T-helper 1 cell treated with Interleukin-12 subunit alpha and Interleukin-12 subunit beta and Interleukin-4 antibody, amounts not matched to agents 30 μg/mL and 1 μg/mL, for 36 hours (primary cell): ENCODE results near the gene ACSM6.
A peak's percentile ranks its signal among the peaks of the same experiment; 100 is the strongest.

ENCODE experiments used
- H3K27ac Mint-ChIP-seq: one replicate; pipeline ENCODE4 v1.8.0; 2021; ENCODE audit warnings: mild to moderate bottlenecking, mixed read lengths
- H3K27me3 Mint-ChIP-seq: one replicate; pipeline ENCODE4 v1.8.0; 2021; ENCODE audit warnings: low read depth, mixed read lengths
- H3K36me3 Mint-ChIP-seq: one replicate; pipeline ENCODE4 v1.8.0; 2021; ENCODE audit warnings: low read depth, mixed read lengths
- H3K4me1 Mint-ChIP-seq: one replicate; pipeline ENCODE4 v1.8.0; 2021; ENCODE audit warnings: low read depth, mixed read lengths
- H3K4me3 Mint-ChIP-seq: one replicate; pipeline ENCODE4 v1.8.0; 2021; ENCODE audit warnings: mild to moderate bottlenecking, moderate library complexity, mixed read lengths
- H3K9me3 Mint-ChIP-seq: one replicate; pipeline ENCODE4 v1.8.0; 2021; ENCODE audit warnings: mixed read lengths

The ACSM6 gene

GRCh38 chr10:95193944-95194343, at the start of gene ACSM6:
TSS of gene ACSM6 (plus strand) at chr10:95194238. CDS start at chr10:95194486, 248 bp downstream.
- no peaks in the 10 kb centered on the region for H3K4me1 Mint-ChIP-seq
- no peak within 1 kb of the TSS for H3K4me3 Mint-ChIP-seq
- H3K9me3 Mint-ChIP-seq: no peaks in the 10 kb centered on the region
- peaks cover 9% of the 10 kb centered on the region for H3K27me3 Mint-ChIP-seq
- no peaks in the 10 kb centered on the region for H3K36me3 Mint-ChIP-seq
- no peak within 1 kb of the TSS for H3K27ac Mint-ChIP-seq

- no peaks in the 10 kb centered on the region for H3K36me3 Mint-ChIP-seq
- peaks cover 3% of the 10 kb centered on the region for H3K9me3 Mint-ChIP-seq
- H3K4me3 Mint-ChIP-seq: no peak overlapping the region
- H3K4me1 Mint-ChIP-seq: no peaks in the 10 kb centered on the region
- H3K27me3 Mint-ChIP-seq: no peaks in the 10 kb centered on the region
- no peak overlapping the region for H3K27ac Mint-ChIP-seq
Observed at GRCh38 chr10:95168694-95169093, 25.3 kb upstream of the ACSM6 start.

- peaks cover 3% of the 10 kb centered on the region for H3K9me3 Mint-ChIP-seq
- no peak overlapping the region for H3K27ac Mint-ChIP-seq
- no peaks in the 10 kb centered on the region for H3K4me1 Mint-ChIP-seq
- no peaks in the 10 kb centered on the region for H3K36me3 Mint-ChIP-seq
- no peaks in the 10 kb centered on the region for H3K27me3 Mint-ChIP-seq
- H3K4me3 Mint-ChIP-seq: no peak overlapping the region
Observed at GRCh38 chr10:95169522-95169921, 24.5 kb upstream of the ACSM6 start.

- no peak overlapping the region for H3K4me3 Mint-ChIP-seq
- H3K27ac Mint-ChIP-seq: no peak overlapping the region
- no peaks in the 10 kb centered on the region for H3K9me3 Mint-ChIP-seq
- H3K4me1 Mint-ChIP-seq: no peaks in the 10 kb centered on the region
- H3K27me3 Mint-ChIP-seq: no peaks in the 10 kb centered on the region
- no peaks in the 10 kb centered on the region for H3K36me3 Mint-ChIP-seq
Observed at GRCh38 chr10:95170790-95171189, 23.2 kb upstream of the ACSM6 start.

- no peaks in the 10 kb centered on the region for H3K9me3 Mint-ChIP-seq
- no peaks in the 10 kb centered on the region for H3K27me3 Mint-ChIP-seq
- no peak overlapping the region for H3K27ac Mint-ChIP-seq
- no peaks in the 10 kb centered on the region for H3K36me3 Mint-ChIP-seq
- no peaks in the 10 kb centered on the region for H3K4me1 Mint-ChIP-seq
- H3K4me3 Mint-ChIP-seq: no peak overlapping the region
Observed at GRCh38 chr10:95171336-95171735, 22.7 kb upstream of the ACSM6 start.

GRCh38 chr10:95172851-95173250, 21.2 kb upstream of the ACSM6 start:
- no peak overlapping the region for H3K4me3 Mint-ChIP-seq
- H3K27ac Mint-ChIP-seq: no peak overlapping the region
- H3K36me3 Mint-ChIP-seq: no peaks in the 10 kb centered on the region
- H3K27me3 Mint-ChIP-seq: no peaks in the 10 kb centered on the region
- no peaks in the 10 kb centered on the region for H3K4me1 Mint-ChIP-seq
- H3K9me3 Mint-ChIP-seq: no peaks in the 10 kb centered on the region

GRCh38 chr10:95176101-95176500, 17.9 kb upstream of the ACSM6 start:
- no peak overlapping the region for H3K4me3 Mint-ChIP-seq
- H3K4me1 Mint-ChIP-seq: no peaks in the 10 kb centered on the region
- H3K9me3 Mint-ChIP-seq: no peaks in the 10 kb centered on the region
- H3K36me3 Mint-ChIP-seq: no peaks in the 10 kb centered on the region
- H3K27ac Mint-ChIP-seq: no peak overlapping the region
- H3K27me3 Mint-ChIP-seq: peaks cover 4% of the 10 kb centered on the region

GRCh38 chr10:95177429-95177828, 16.6 kb upstream of the ACSM6 start:
- no peaks in the 10 kb centered on the region for H3K36me3 Mint-ChIP-seq
- no peak overlapping the region for H3K27ac Mint-ChIP-seq
- no peaks in the 10 kb centered on the region for H3K4me1 Mint-ChIP-seq
- H3K9me3 Mint-ChIP-seq: no peaks in the 10 kb centered on the region
- H3K27me3 Mint-ChIP-seq: peaks cover 14% of the 10 kb centered on the region
- no peak overlapping the region for H3K4me3 Mint-ChIP-seq

- H3K27me3 Mint-ChIP-seq: peaks cover 17% of the 10 kb centered on the region
- H3K4me1 Mint-ChIP-seq: peaks cover 2% of the 10 kb centered on the region
- H3K36me3 Mint-ChIP-seq: no peaks in the 10 kb centered on the region
- no peak overlapping the region for H3K27ac Mint-ChIP-seq
- H3K9me3 Mint-ChIP-seq: no peaks in the 10 kb centered on the region
- no peak overlapping the region for H3K4me3 Mint-ChIP-seq
Observed at GRCh38 chr10:95178266-95178665, 15.8 kb upstream of the ACSM6 start.

- peaks cover 17% of the 10 kb centered on the region for H3K27me3 Mint-ChIP-seq
- H3K36me3 Mint-ChIP-seq: no peaks in the 10 kb centered on the region
- peaks cover 3% of the 10 kb centered on the region for H3K4me1 Mint-ChIP-seq
- H3K27ac Mint-ChIP-seq: no peak overlapping the region
- H3K9me3 Mint-ChIP-seq: no peaks in the 10 kb centered on the region
- no peak overlapping the region for H3K4me3 Mint-ChIP-seq
Observed at GRCh38 chr10:95178797-95179196, 15.2 kb upstream of the ACSM6 start.

- no peak overlapping the region for H3K4me3 Mint-ChIP-seq
- peaks cover 31% of the 10 kb centered on the region for H3K27me3 Mint-ChIP-seq
- peaks cover 8% of the 10 kb centered on the region for H3K4me1 Mint-ChIP-seq
- H3K9me3 Mint-ChIP-seq: no peaks in the 10 kb centered on the region
- no peak overlapping the region for H3K27ac Mint-ChIP-seq
- no peaks in the 10 kb centered on the region for H3K36me3 Mint-ChIP-seq
Observed at GRCh38 chr10:95181726-95182125, 12.3 kb upstream of the ACSM6 start.

GRCh38 chr10:95183271-95184230, 10.5 kb upstream of the ACSM6 start:
- peak overlapping the region; percentile 84 for H3K4me3 Mint-ChIP-seq
- H3K27ac Mint-ChIP-seq: peak overlapping the region; percentile 27
- peaks cover 37% of the 10 kb centered on the region for H3K27me3 Mint-ChIP-seq
- H3K36me3 Mint-ChIP-seq: no peaks in the 10 kb centered on the region
- peaks cover 8% of the 10 kb centered on the region for H3K4me1 Mint-ChIP-seq
- no peaks in the 10 kb centered on the region for H3K9me3 Mint-ChIP-seq

- Mint-ChIP-seq H3K4me3 (no peak overlapping the region), H3K27me3 (peaks cover 29% of the 10 kb centered on the region), H3K9me3 (no peaks in the 10 kb centered on the region), H3K27ac (no peak overlapping the region), H3K36me3 (no peaks in the 10 kb centered on the region), H3K4me1 (peaks cover 8% of the 10 kb centered on the region)
Observed at GRCh38 chr10:95187617-95188016, 6.4 kb upstream of the ACSM6 start.

GRCh38 chr10:95188593-95188992, 5.4 kb upstream of the ACSM6 start:
- Mint-ChIP-seq H3K27ac (no peak overlapping the region), H3K4me3 (no peak overlapping the region), H3K36me3 (no peaks in the 10 kb centered on the region)

GRCh38 chr10:95196046-95196445, 2.0 kb downstream of the ACSM6 start:
- H3K36me3 Mint-ChIP-seq: no peaks in the 10 kb centered on the region

More at GRCh38 chr10:95188593-95188992, 5.4 kb upstream of the ACSM6 start:
- H3K4me1 Mint-ChIP-seq: peaks cover 6% of the 10 kb centered on the region
- peaks cover 26% of the 10 kb centered on the region for H3K27me3 Mint-ChIP-seq
- no peaks in the 10 kb centered on the region for H3K9me3 Mint-ChIP-seq

More at GRCh38 chr10:95196046-95196445, 2.0 kb downstream of the ACSM6 start:
- Mint-ChIP-seq H3K9me3 (no peaks in the 10 kb centered on the region), H3K27me3 (peaks cover 4% of the 10 kb centered on the region), H3K27ac (no peak overlapping the region), H3K4me1 (no peaks in the 10 kb centered on the region), H3K4me3 (no peak overlapping the region)
